DOHH2 (cell line): ENCODE measurements around the gene FIGNL2.

Experiments
- H3F3A ChIP-seq: fragments of 200-600 bp; sonication (generic), shearing (Covaris generic); 2 replicates; pipeline ENCODE4 v1.6.0; 2016; ENCODE audit warnings: antibody characterized with exemption, mild to moderate bottlenecking; ENCODE audit not compliant: control insufficient read depth, insufficient read depth
- H3K27ac ChIP-seq: fragments of 200-600 bp; sonication (generic); 2 replicates; pipeline ENCODE4 v1.5.1; 2014; ENCODE audit warnings: low read depth, mild to moderate bottlenecking, low read length, moderate library complexity
- H3K27me3 ChIP-seq: fragments of 200-600 bp; sonication (generic); 2 replicates; pipeline ENCODE4 v1.6.1; 2014; ENCODE audit warnings: mild to moderate bottlenecking, low read length, mixed read lengths; ENCODE audit not compliant: control insufficient read depth
- H3K36me3 ChIP-seq: fragments of 200-600 bp; sonication (generic); 2 replicates; pipeline ENCODE4 v1.6.1; 2014; ENCODE audit warnings: mild to moderate bottlenecking, low read length, moderate library complexity, mixed read lengths; ENCODE audit not compliant: control insufficient read depth
- H3K4me1 ChIP-seq: fragments of 200-600 bp; sonication (generic); 2 replicates; pipeline ENCODE4 v1.6.1; 2014; ENCODE audit warnings: mild to moderate bottlenecking, low read length, mixed read lengths; ENCODE audit not compliant: control insufficient read depth
- H3K4me2 ChIP-seq: fragments of 200-600 bp; sonication (generic); 2 replicates; pipeline ENCODE4 v1.6.0; 2014; ENCODE audit warnings: mild to moderate bottlenecking, low read length, moderate library complexity
- H3K4me3 ChIP-seq: fragments of 200-600 bp; sonication (generic); 2 replicates; pipeline ENCODE4 v1.5.1; 2014; ENCODE audit warnings: mild to moderate bottlenecking, low read length, mixed read lengths
- H3K79me2 ChIP-seq: fragments of 200-600 bp; sonication (generic); 2 replicates; pipeline ENCODE4 v1.6.1; 2014; ENCODE audit warnings: mild to moderate bottlenecking, low read length, mixed read lengths; ENCODE audit not compliant: control insufficient read depth
- H3K9me2 ChIP-seq: fragments of 200-600 bp; sonication (generic); replicated peaks from 2 replicates; pipeline ENCODE4 v1.6.1; 2014; ENCODE audit warnings: mild to moderate bottlenecking, low read length, mixed read lengths; ENCODE audit not compliant: control insufficient read depth
- H3K9me3 ChIP-seq: fragments of 200-600 bp; sonication (generic); 2 replicates; pipeline ENCODE4 v1.6.1; 2014; ENCODE audit warnings: antibody characterized with exemption, low read length, mixed read lengths; ENCODE audit not compliant: control insufficient read depth, insufficient read depth
- H4K20me1 ChIP-seq: fragments of 200-600 bp; sonication (generic); 2 replicates; pipeline ENCODE4 v1.6.0; 2014; ENCODE audit warnings: low read depth, mild to moderate bottlenecking, antibody characterized with exemption, low read length, moderate library complexity; ENCODE audit not compliant: control insufficient read depth, insufficient read depth
- CTCF ChIP-seq: fragments of 200-600 bp; sonication (generic); IDR thresholded peaks from one replicate; pipeline ENCODE4 v1.5.1; 2014; ENCODE audit warnings: antibody characterized with exemption, mild to moderate bottlenecking, low read depth, low read length; ENCODE audit not compliant: poor library complexity, severe bottlenecking
- EZH2phosphoT487 ChIP-seq: fragments of 200-600 bp; sonication (generic); IDR thresholded peaks from 2 replicates; pipeline ENCODE4 v1.6.1; 2017; ENCODE audit warnings: borderline replicate concordance, mild to moderate bottlenecking, antibody characterized with exemption, low read length, moderate library complexity, mixed read lengths

FIGNL2 gene

GRCh38 chr12:51844854-51845253 lies 3.7 kb downstream of the FIGNL2 start:
- no peaks in the 10 kb centered on the region for H3K4me1 ChIP-seq
- H3K27me3 ChIP-seq, result peaks cover 15% of the 10 kb centered on the region; the same call in 1 of the 2 replicates
- H3K36me3 ChIP-seq, result no peaks in the 10 kb centered on the region
- H4K20me1 ChIP-seq, result no peaks in the 10 kb centered on the region
- H3K4me2 ChIP-seq, result no peak overlapping the region
- no peaks in the 10 kb centered on the region for H3F3A ChIP-seq
- TF ChIP-seq CTCF, result no peak
- no peak for TF ChIP-seq EZH2phosphoT487
- H3K4me3 ChIP-seq, result no peak overlapping the region
- H3K9me3 ChIP-seq, result no peaks in the 10 kb centered on the region
- H3K9me2 ChIP-seq, result no peaks in the 10 kb centered on the region
- H3K27ac ChIP-seq, result no peak overlapping the region
- H3K79me2 ChIP-seq, result no peaks in the 10 kb centered on the region

- no peaks in the 10 kb centered on the region for H3K36me3 ChIP-seq
- no peaks in the 10 kb centered on the region for H3K4me1 ChIP-seq
- H4K20me1 ChIP-seq, result no peaks in the 10 kb centered on the region
- H3K27ac ChIP-seq, result no peak overlapping the region
- no peak overlapping the region for H3K4me2 ChIP-seq
- H3F3A ChIP-seq, result no peaks in the 10 kb centered on the region
- no peaks in the 10 kb centered on the region for H3K79me2 ChIP-seq
- no peaks in the 10 kb centered on the region for H3K9me3 ChIP-seq
- H3K4me3 ChIP-seq, result no peak overlapping the region
- H3K27me3 ChIP-seq, result peaks cover 30% of the 10 kb centered on the region; the same call in 1 of the 2 replicates
- TF ChIP-seq CTCF (no peak), EZH2phosphoT487 (no peak)
- no peaks in the 10 kb centered on the region for H3K9me2 ChIP-seq
Observed at GRCh38 chr12:51841727-51842126, 6.8 kb downstream of the FIGNL2 start.

GRCh38 chr12:51840966-51841365 lies 7.6 kb downstream of the FIGNL2 start:
- Histone ChIP-seq H3K9me2 (no peaks in the 10 kb centered on the region), H4K20me1 (no peaks in the 10 kb centered on the region), H3K4me3 (no peak overlapping the region), H3K4me1 (no peaks in the 10 kb centered on the region), H3K27me3 (peaks cover 30% of the 10 kb centered on the region; the same call in 1 of the 2 replicates), H3K79me2 (no peaks in the 10 kb centered on the region), H3K27ac (no peak overlapping the region), H3K36me3 (no peaks in the 10 kb centered on the region), H3K9me3 (no peaks in the 10 kb centered on the region), H3F3A (no peaks in the 10 kb centered on the region), H3K4me2 (no peak overlapping the region)
- TF ChIP-seq EZH2phosphoT487, result no peak
- TF ChIP-seq CTCF, result no peak
